ENCODE data around the gene HBE1.

DNA sequence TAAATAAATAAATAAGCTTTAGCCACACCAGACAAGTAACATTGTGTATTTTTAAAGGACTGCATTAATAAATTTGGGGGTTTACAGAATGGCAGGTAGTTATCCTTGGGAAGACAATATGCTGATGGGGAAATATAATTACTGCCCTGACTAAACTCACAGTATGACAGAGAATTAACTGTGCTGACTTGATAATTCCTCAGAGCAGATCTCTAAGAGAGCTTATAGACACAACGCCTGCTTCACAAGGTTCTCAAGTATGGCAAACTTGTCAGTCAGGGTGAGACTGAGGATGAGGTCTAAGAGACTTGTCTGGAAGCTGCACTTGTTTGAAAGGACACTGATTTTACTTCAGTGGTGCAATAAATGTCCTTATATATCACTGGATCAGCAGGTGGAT lies 28.7 kb upstream of the HBE1 start:
- TF ChIP-seq, protein P1, sequence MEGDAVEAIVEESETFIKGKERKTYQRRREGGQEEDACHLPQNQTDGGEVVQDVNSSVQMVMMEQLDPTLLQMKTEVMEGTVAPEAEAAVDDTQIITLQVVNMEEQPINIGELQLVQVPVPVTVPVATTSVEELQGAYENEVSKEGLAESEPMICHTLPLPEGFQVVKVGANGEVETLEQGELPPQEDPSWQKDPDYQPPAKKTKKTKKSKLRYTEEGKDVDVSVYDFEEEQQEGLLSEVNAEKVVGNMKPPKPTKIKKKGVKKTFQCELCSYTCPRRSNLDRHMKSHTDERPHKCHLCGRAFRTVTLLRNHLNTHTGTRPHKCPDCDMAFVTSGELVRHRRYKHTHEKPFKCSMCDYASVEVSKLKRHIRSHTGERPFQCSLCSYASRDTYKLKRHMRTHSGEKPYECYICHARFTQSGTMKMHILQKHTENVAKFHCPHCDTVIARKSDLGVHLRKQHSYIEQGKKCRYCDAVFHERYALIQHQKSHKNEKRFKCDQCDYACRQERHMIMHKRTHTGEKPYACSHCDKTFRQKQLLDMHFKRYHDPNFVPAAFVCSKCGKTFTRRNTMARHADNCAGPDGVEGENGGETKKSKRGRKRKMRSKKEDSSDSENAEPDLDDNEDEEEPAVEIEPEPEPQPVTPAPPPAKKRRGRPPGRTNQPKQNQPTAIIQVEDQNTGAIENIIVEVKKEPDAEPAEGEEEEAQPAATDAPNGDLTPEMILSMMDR (IDR thresholded peaks at IDR 0.05; ENCODE audit: insufficient read depth, low read depth, low read length), result no peak
- TF ChIP-seq EZH2 (IDR thresholded peaks at IDR 0.05; ENCODE audit: insufficient read depth, low read length), result no peak
